Erythroblast (primary cell): ENCODE data around the gene DRICH1.

Experiments
- GATA1 ChIP-seq: IDR thresholded peaks from 2 replicates; pipeline ENCODE4 v1.6.1; 2011; ENCODE audit warnings: low read depth, mild to moderate bottlenecking, control low read depth, low read length, moderate library complexity
- POLR2A ChIP-seq: IDR thresholded peaks from 2 replicates; pipeline ENCODE4 v1.6.1; 2011; ENCODE audit warnings: mild to moderate bottlenecking, low read length

DNA sequence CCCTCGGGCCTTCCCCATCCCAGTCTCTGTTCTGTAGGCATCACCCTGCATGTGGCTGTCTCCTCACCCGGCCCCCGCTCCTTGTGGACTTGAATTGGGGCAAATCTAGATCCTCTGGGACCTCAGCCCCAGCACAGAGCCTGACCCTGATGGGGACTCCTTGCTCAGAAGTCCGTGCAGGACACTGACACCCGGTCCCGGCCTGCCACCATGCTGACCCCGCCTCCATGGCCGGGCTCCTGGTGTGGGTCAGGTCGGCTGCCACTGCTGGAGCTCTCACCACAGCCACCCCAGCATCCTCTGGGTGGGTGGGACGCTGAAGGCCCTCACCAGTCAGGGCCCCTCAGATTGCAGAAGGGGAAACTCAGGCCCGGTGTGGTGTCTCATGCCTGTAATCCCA, 53.8 kb downstream of the DRICH1 start:
- no peak for TF ChIP-seq POLR2A
- no peak for TF ChIP-seq GATA1
